Mesenchymal stem cell (in vitro differentiated cells and primary cell): ENCODE results near the gene ERVK3-1. TPM values are rescaled to one million over a fixed set of nuclear protein-coding genes. Genes with fewer than 3 reads are reported as not detected.
"Not testable (repeated sequence)": the region's sequence is repeated elsewhere in the genome, so short reads cannot be mapped to it uniquely, and the experiment has no call there.

Source experiments
- DNase-seq: peaks from one replicate; pipeline ENCODE4 v3.0.0-alpha.2; 2013
- H2AFZ ChIP-seq: one replicate; pipeline ENCODE4 v1.6.1; 2013; ENCODE audit warnings: low read depth, mild to moderate bottlenecking, control low read depth, inconsistent platforms, low read length, moderate library complexity
- H2AK5ac ChIP-seq: 2 replicates; pipeline ENCODE4 v1.6.1; 2013; ENCODE audit warnings: low read length, moderate library complexity, mild to moderate bottlenecking, inconsistent platforms; ENCODE audit not compliant: severe bottlenecking
- H2BK120ac ChIP-seq: one replicate; pipeline ENCODE4 v1.6.1; 2013; ENCODE audit warnings: low read depth, mild to moderate bottlenecking, inconsistent platforms, low read length, moderate library complexity
- H2BK12ac ChIP-seq, 2 experiments: one replicate each; pipeline ENCODE4 v1.6.1; 2013; ENCODE audit warnings: inconsistent platforms in 2 of 2, low read length in 2 of 2, mild to moderate bottlenecking in 2 of 2, moderate library complexity in 2 of 2, control low read depth in 1 of 2
- H2BK15ac ChIP-seq: one replicate; pipeline ENCODE4 v1.6.1; 2013; ENCODE audit warnings: mild to moderate bottlenecking, low read depth, inconsistent platforms; ENCODE audit not compliant: poor library complexity, severe bottlenecking
- H2BK5ac ChIP-seq: 2 replicates; pipeline ENCODE4 v1.6.1; 2013; ENCODE audit warnings: low read depth, mild to moderate bottlenecking, low read length, control low read depth, inconsistent platforms; ENCODE audit not compliant: poor library complexity, severe bottlenecking
- H3K14ac ChIP-seq, 2 experiments: one replicate each; pipeline ENCODE4 v1.6.1; 2013; ENCODE audit warnings: inconsistent platforms in 2 of 2, low read length in 2 of 2, control low read depth in 1 of 2, mild to moderate bottlenecking in 1 of 2, moderate library complexity in 1 of 2
- H3K18ac ChIP-seq, 2 experiments: one replicate each; pipeline ENCODE4 v1.6.1; 2013; ENCODE audit warnings: inconsistent platforms in 2 of 2, low read length in 2 of 2, control low read depth in 1 of 2, low read depth in 1 of 2, mild to moderate bottlenecking in 1 of 2
- H3K23ac ChIP-seq, 2 experiments: one replicate each; pipeline ENCODE4 v1.6.1; 2013; ENCODE audit warnings: inconsistent platforms in 2 of 2, low read length in 2 of 2, mild to moderate bottlenecking in 2 of 2, moderate library complexity in 2 of 2, control low read depth in 1 of 2
- H3K27ac ChIP-seq: 2 replicates; pipeline ENCODE4 v1.5.1; 2013; ENCODE audit warnings: mild to moderate bottlenecking, moderate library complexity, low read length, control low read depth, inconsistent platforms; ENCODE audit not compliant: poor library complexity, severe bottlenecking
- H3K27me3 ChIP-seq, 2 experiments: 2 replicates each; pipeline versions ENCODE4 v1.6.1 to v1.7.0; 2013; ENCODE audit warnings: low read length in 2 of 2, mild to moderate bottlenecking in 2 of 2, moderate library complexity in 2 of 2, control low read depth in 1 of 2, inconsistent platforms in 1 of 2; ENCODE audit not compliant: control insufficient read depth in 1 of 2, insufficient read depth in 1 of 2
- H3K36me3 ChIP-seq, 2 experiments: 2 replicates each; pipeline versions ENCODE4 v1.6.1 to v1.7.0; 2013; ENCODE audit warnings: low read length in 2 of 2, control low read depth in 1 of 2, inconsistent platforms in 1 of 2, low read depth in 1 of 2, mild to moderate bottlenecking in 1 of 2; ENCODE audit not compliant: insufficient read depth in 2 of 2, control insufficient read depth in 1 of 2
- H3K4ac ChIP-seq, 2 experiments: one replicate each; pipeline ENCODE4 v1.6.1; 2013; ENCODE audit warnings: inconsistent platforms in 2 of 2, low read length in 2 of 2, mild to moderate bottlenecking in 2 of 2, moderate library complexity in 2 of 2, control low read depth in 1 of 2, low read depth in 1 of 2
- H3K4me1 ChIP-seq: 2 replicates; pipeline ENCODE4 v1.6.1; 2013; ENCODE audit warnings: low read depth, low read length, control low read depth; ENCODE audit not compliant: control insufficient read depth, insufficient read depth
- H3K4me2 ChIP-seq: 2 replicates; pipeline ENCODE4 v1.6.1; 2013; ENCODE audit warnings: low read length, mild to moderate bottlenecking, inconsistent platforms; ENCODE audit not compliant: poor library complexity, severe bottlenecking
- H3K4me3 ChIP-seq, 2 experiments: 2 replicates each; pipeline versions ENCODE4 v1.5.1 to v1.7.0; 2013; ENCODE audit warnings: low read length in 2 of 2, mild to moderate bottlenecking in 2 of 2, control low read depth in 1 of 2, low read depth in 1 of 2; ENCODE audit not compliant: insufficient read depth in 1 of 2
- H3K79me1 ChIP-seq: replicated peaks from 2 replicates; pipeline ENCODE4 v1.6.1; 2013; ENCODE audit warnings: mild to moderate bottlenecking, control low read depth, low read length, inconsistent platforms; ENCODE audit not compliant: poor library complexity, severe bottlenecking
- H3K9ac ChIP-seq: 2 replicates; pipeline ENCODE4 v1.7.0; 2013; ENCODE audit warnings: mild to moderate bottlenecking, low read length, moderate library complexity
- H3K9me3 ChIP-seq: 2 replicates; pipeline ENCODE4 v1.7.0; 2013; ENCODE audit warnings: mild to moderate bottlenecking, low read length; ENCODE audit not compliant: control insufficient read depth
- H4K8ac ChIP-seq: one replicate; pipeline ENCODE4 v1.6.1; 2013; ENCODE audit warnings: inconsistent platforms, mild to moderate bottlenecking, low read length, moderate library complexity
- H4K91ac ChIP-seq: one replicate; pipeline ENCODE4 v1.6.1; 2013; ENCODE audit warnings: mild to moderate bottlenecking, low read length, inconsistent platforms
- WGBS: methylation state at CpG from one replicate; pipeline ENCODE4 v1.1.7; 2013; ENCODE audit warnings: mixed read lengths; 5-methylcytosine and 5-hydroxymethylcytosine counted together
- polyA plus RNA-seq, 2 experiments: library from polyadenylated mRNA; stranded (reverse); fragments of 200-250 nt; gene quantifications; one replicate each; pipeline ENCODE4 v1.2.3, GENCODE V29; 2013

The ERVK3-1 gene, protein sequence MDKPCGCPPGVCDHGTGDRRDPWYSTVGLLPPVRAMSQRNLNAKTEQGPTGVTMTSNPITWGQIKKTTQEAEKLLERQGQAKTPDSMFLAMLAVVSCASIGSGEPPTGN
- polyA plus RNA-seq (2013, experiment 1 of 2), result 37.7 TPM
- 34.7 TPM for polyA plus RNA-seq (2013, experiment 2 of 2)

GRCh38 chr19:58305065-58305931, at the start of gene ERVK3-1:
Gene ERVK3-1 (plus strand): TSS chr19:58305377. CDS start chr19:58312169, 6,792 bp downstream.
- peak within 1 kb of the TSS in 1 of 2 experiments; percentile 81 for H3K23ac ChIP-seq
- H3K4me3 ChIP-seq, result peak within 1 kb of the TSS; percentile 77 to 99
- peak within 1 kb of the TSS; percentile 63 for H3K4me2 ChIP-seq
- no peak within 1 kb of the TSS for H2BK5ac ChIP-seq
- H3K9ac ChIP-seq, result peak within 1 kb of the TSS; percentile 98
- H3K27ac ChIP-seq, result peak within 1 kb of the TSS; percentile 30
- peak within 1 kb of the TSS; percentile 87 for H2AFZ ChIP-seq
- H2BK120ac ChIP-seq, result no peak within 1 kb of the TSS
- no peaks in the 10 kb centered on the region for H3K27me3 ChIP-seq
- peak within 1 kb of the TSS; percentile 62 to 65 for H3K4ac ChIP-seq
- peaks cover 40% of the 10 kb centered on the region for H3K79me1 ChIP-seq
- no peak within 1 kb of the TSS for H2BK15ac ChIP-seq
- no peak within 1 kb of the TSS for H2AK5ac ChIP-seq
- H3K9me3 ChIP-seq, result peaks cover 17% of the 10 kb centered on the region
- peaks cover 24 to 63% of the 10 kb centered on the region in 2 experiments for H3K36me3 ChIP-seq
- H4K91ac ChIP-seq, result peak within 1 kb of the TSS; percentile 81
- under 1% methylated on average over 52 of the region's 55 CpGs for WGBS
- peak within 1 kb of the TSS; percentile 74 for H4K8ac ChIP-seq
- peak within 1 kb of the TSS in 1 of 2 experiments; percentile 37 for H2BK12ac ChIP-seq
- peaks cover 3% of the 10 kb centered on the region for H3K4me1 ChIP-seq
- peak within 1 kb of the TSS; percentile 70 to 96 for H3K18ac ChIP-seq
- DNase-seq, result peak; percentile 99
- peak within 1 kb of the TSS in 1 of 2 experiments; percentile 89 for H3K14ac ChIP-seq

- not testable (repeated sequence) for H3K27me3 ChIP-seq, H3K23ac ChIP-seq, H2BK120ac ChIP-seq, H2BK12ac ChIP-seq, H3K4me1 ChIP-seq, H3K4me2 ChIP-seq, H3K4ac ChIP-seq, H2AK5ac ChIP-seq, H3K27ac ChIP-seq, DNase-seq, H2BK15ac ChIP-seq, H3K18ac ChIP-seq, H4K8ac ChIP-seq, H2BK5ac ChIP-seq, H3K14ac ChIP-seq, H3K9ac ChIP-seq, H2AFZ ChIP-seq, H4K91ac ChIP-seq
- H3K9me3 ChIP-seq, result peaks cover 98% of the 10 kb centered on the region
- peaks cover 31% of the 10 kb centered on the region for H3K79me1 ChIP-seq
- H3K4me3 ChIP-seq, result peak overlapping the region in 1 of 2 experiments; percentile 66
- H3K36me3 ChIP-seq, result peaks cover 83 to 92% of the 10 kb centered on the region in 2 experiments
- WGBS, result 88% methylated on average over 3 of the region's 4 CpGs
These were observed 46.9 kb upstream of the ERVK3-1 start for GRCh38 chr19:58258259-58258658.

GRCh38 chr19:58261600-58261967, 43.6 kb upstream of the ERVK3-1 start:
- H2BK15ac ChIP-seq, result no peak overlapping the region
- peaks cover 26% of the 10 kb centered on the region for H3K79me1 ChIP-seq
- H2AFZ ChIP-seq, result no peak overlapping the region
- peaks cover 100% of the 10 kb centered on the region for H3K9me3 ChIP-seq
- H4K91ac ChIP-seq, result no peak overlapping the region
- no peak overlapping the region for H3K14ac ChIP-seq
- H3K27ac ChIP-seq, result no peak overlapping the region
- H4K8ac ChIP-seq, result no peak overlapping the region
- H3K4me1 ChIP-seq, result no peaks in the 10 kb centered on the region
- H3K4ac ChIP-seq, result no peak overlapping the region
- H3K4me2 ChIP-seq, result no peak overlapping the region
- no peak overlapping the region for H2BK120ac ChIP-seq
- H3K18ac ChIP-seq, result no peak overlapping the region
- no peak for DNase-seq
- no peak overlapping the region for H3K23ac ChIP-seq
- WGBS, result 96% methylated on average over 3 of the region's 3 CpGs
- no peak overlapping the region for H2BK12ac ChIP-seq
- H3K36me3 ChIP-seq, result peaks cover 81 to 86% of the 10 kb centered on the region in 2 experiments
- H3K4me3 ChIP-seq, result peak overlapping the region in 1 of 2 experiments; percentile 63
- H2BK5ac ChIP-seq, result no peak overlapping the region
- no peak overlapping the region for H3K9ac ChIP-seq
- no peaks in the 10 kb centered on the region for H3K27me3 ChIP-seq
- H2AK5ac ChIP-seq, result no peak overlapping the region
